ENCODE measurements around the gene KCNK7. TPM values are rescaled to one million over a fixed set of nuclear protein-coding genes. Genes with fewer than 3 reads are reported as not detected.

KCNK7 gene
- total and polyA plus RNA-seq, 2 experiments from 2014 or later = 0.37 TPM; not detected in 1

GRCh38 chr11:65633390-65634108 is 37.9 kb upstream of the KCNK7 start:
- no peaks in the 10 kb centered on the region for H4K20me1 ChIP-seq (ENCODE audit: insufficient read depth, poor library complexity, severe bottlenecking)
- H3K4me2 ChIP-seq = no peak overlapping the region
- no peaks in the 10 kb centered on the region for H3K4me1 ChIP-seq (ENCODE audit: insufficient read depth)
- WGBS (ENCODE audit: low lambda C conversion rate, missing lambda C conversion rate) = 94% methylated on average over 20 of the region's 20 CpGs
- H3K27ac ChIP-seq = no peak overlapping the region
- no peaks in the 10 kb centered on the region for H3K9me2 ChIP-seq (replicated peaks; ENCODE audit: insufficient read depth)
- no peaks in the 10 kb centered on the region for H3K27me3 ChIP-seq
- no peak overlapping the region for H3K4me3 ChIP-seq
- no peak for DNase-seq (ENCODE audit: low spot score)
- no peaks in the 10 kb centered on the region for H3K9me3 ChIP-seq (ENCODE audit: low read depth)
- H2AFZ ChIP-seq = no peak overlapping the region
- no peaks in the 10 kb centered on the region for H3K79me2 ChIP-seq
- TF ChIP-seq EZH2phosphoT487 (IDR thresholded peaks at IDR 0.05; ENCODE audit: low read depth, severe bottlenecking, unreplicated experiment) (no peak), CTCF (IDR thresholded peaks at IDR 0.05; ENCODE audit: poor library complexity) (no peak), EZH2 (IDR thresholded peaks at IDR 0.05; ENCODE audit: borderline replicate concordance) (no peak)
- H3K36me3 ChIP-seq (replicated peaks; ENCODE audit: insufficient read depth, low read depth) = no peaks in the 10 kb centered on the region

GRCh38 chr11:65630215-65630614 is 34.6 kb upstream of the KCNK7 start:
- WGBS (ENCODE audit: low lambda C conversion rate, missing lambda C conversion rate) = 94% methylated on average over 10 of the region's 11 CpGs
- H2AFZ ChIP-seq = no peak overlapping the region
- no peaks in the 10 kb centered on the region for H3K27me3 ChIP-seq
- DNase-seq (ENCODE audit: low spot score) = no peak
- H3K9me3 ChIP-seq (ENCODE audit: low read depth) = no peaks in the 10 kb centered on the region
- H3K4me3 ChIP-seq = no peak overlapping the region
- no peak overlapping the region for H3K4me2 ChIP-seq
- no peaks in the 10 kb centered on the region for H3K36me3 ChIP-seq (replicated peaks; ENCODE audit: insufficient read depth, low read depth)
- no peaks in the 10 kb centered on the region for H4K20me1 ChIP-seq (ENCODE audit: insufficient read depth, poor library complexity, severe bottlenecking)
- no peaks in the 10 kb centered on the region for H3K9me2 ChIP-seq (replicated peaks; ENCODE audit: insufficient read depth)
- no peak for TF ChIP-seq EZH2phosphoT487 (IDR thresholded peaks at IDR 0.05; ENCODE audit: low read depth, severe bottlenecking, unreplicated experiment)
- no peak for TF ChIP-seq CTCF (IDR thresholded peaks at IDR 0.05; ENCODE audit: poor library complexity)
- no peak for TF ChIP-seq EZH2 (IDR thresholded peaks at IDR 0.05; ENCODE audit: borderline replicate concordance)
- H3K79me2 ChIP-seq = no peaks in the 10 kb centered on the region
- no peaks in the 10 kb centered on the region for H3K4me1 ChIP-seq (ENCODE audit: insufficient read depth)
- H3K27ac ChIP-seq = no peak overlapping the region

- Histone ChIP-seq H3K4me1 (ENCODE audit: insufficient read depth) (no peaks in the 10 kb centered on the region), H3K9me3 (ENCODE audit: low read depth) (no peaks in the 10 kb centered on the region), H3K27me3 (no peaks in the 10 kb centered on the region), H3K27ac (no peak overlapping the region), H3K4me2 (no peak overlapping the region), H3K4me3 (no peak overlapping the region), H4K20me1 (ENCODE audit: insufficient read depth, poor library complexity, severe bottlenecking) (no peaks in the 10 kb centered on the region), H3K36me3 (replicated peaks; ENCODE audit: insufficient read depth, low read depth) (no peaks in the 10 kb centered on the region), H2AFZ (no peak overlapping the region), H3K79me2 (no peaks in the 10 kb centered on the region), H3K9me2 (replicated peaks; ENCODE audit: insufficient read depth) (no peaks in the 10 kb centered on the region)
- 97% methylated on average over 14 of the region's 14 CpGs for WGBS (ENCODE audit: low lambda C conversion rate, missing lambda C conversion rate)
- TF ChIP-seq EZH2phosphoT487 (IDR thresholded peaks at IDR 0.05; ENCODE audit: low read depth, severe bottlenecking, unreplicated experiment) = no peak
- no peak for TF ChIP-seq CTCF (IDR thresholded peaks at IDR 0.05; ENCODE audit: poor library complexity)
- TF ChIP-seq EZH2 (IDR thresholded peaks at IDR 0.05; ENCODE audit: borderline replicate concordance) = no peak
- DNase-seq (ENCODE audit: low spot score) = no peak
Measured at GRCh38 chr11:65629579-65629978, 34.0 kb upstream of the KCNK7 start.

Measured in hepatocyte (in vitro differentiated cells).